Dermis blood vessel endothelial cell (primary cell): ENCODE data around the gene ARHGAP26. TPM values are rescaled to one million over a fixed set of nuclear protein-coding genes. Genes with fewer than 3 reads are reported as not detected.
A peak's percentile ranks its signal among the peaks of the same experiment; 100 is the strongest.

Source experiments
- DNase-seq: peaks from one replicate; pipeline ENCODE4 v3.0.0; 2010
- total RNA-seq: library from RNA; depleted of rRNA; stranded (reverse); fragments of >200 nt; gene quantifications from 2 replicates; pipeline ENCODE4 v1.2.3, GENCODE V29; 2014

The ARHGAP26 gene
- total RNA-seq, 1 donor from 2014 or later, result 51.7 TPM

GRCh38 chr5:143213231-143213850 is 443.2 kb downstream of the ARHGAP26 start:
- DNase-seq, result peak; percentile 26

- DNase-seq, result peak; percentile 87
Measured at GRCh38 chr5:143213851-143214363, 443.7 kb downstream of the ARHGAP26 start.

GRCh38 chr5:143214458-143214857 is 444.3 kb downstream of the ARHGAP26 start:
- DNase-seq, result no peak

- no peak for DNase-seq
Measured at GRCh38 chr5:143214890-143215289, 444.7 kb downstream of the ARHGAP26 start.

GRCh38 chr5:143215690-143216089 is 445.5 kb downstream of the ARHGAP26 start:
- DNase-seq, result no peak

GRCh38 chr5:143216211-143216610 is 446.0 kb downstream of the ARHGAP26 start:
- no peak for DNase-seq

- no peak for DNase-seq
Measured at GRCh38 chr5:143217065-143217803, 447.1 kb downstream of the ARHGAP26 start.

- DNase-seq, result no peak
Measured at GRCh38 chr5:143217804-143218160, 447.6 kb downstream of the ARHGAP26 start.

- DNase-seq, result no peak
Measured at GRCh38 chr5:143218517-143219170, 448.5 kb downstream of the ARHGAP26 start.

- peak; percentile 25 for DNase-seq
Measured at GRCh38 chr5:143219696-143220095, 449.5 kb downstream of the ARHGAP26 start.

- peak; percentile 77 for DNase-seq
Measured at GRCh38 chr5:143220748-143221251, 450.6 kb downstream of the ARHGAP26 start.

- DNase-seq, result no peak
Measured at GRCh38 chr5:143222287-143223231, 452.4 kb downstream of the ARHGAP26 start.

- no peak for DNase-seq
Measured at GRCh38 chr5:143224672-143225071, 454.5 kb downstream of the ARHGAP26 start.

- DNase-seq, result no peak
Measured at GRCh38 chr5:143225511-143225910, 455.3 kb downstream of the ARHGAP26 start.

GRCh38 chr5:143226361-143226760 is 456.2 kb downstream of the ARHGAP26 start:
- no peak for DNase-seq

- DNase-seq, result no peak
Measured at GRCh38 chr5:143226872-143227271, 456.7 kb downstream of the ARHGAP26 start.

GRCh38 chr5:143227301-143227700 is 457.1 kb downstream of the ARHGAP26 start:
- no peak for DNase-seq

GRCh38 chr5:143228597-143229293 is 458.6 kb downstream of the ARHGAP26 start:
- no peak for DNase-seq

- no peak for DNase-seq
Measured at GRCh38 chr5:143229426-143229895, 459.3 kb downstream of the ARHGAP26 start.

- no peak for DNase-seq
Measured at GRCh38 chr5:143229896-143230675, 459.9 kb downstream of the ARHGAP26 start.

- no peak for DNase-seq
Measured at GRCh38 chr5:143230676-143230996, 460.5 kb downstream of the ARHGAP26 start.
